ENCODE measurements around the gene ASAP2.

DNA sequence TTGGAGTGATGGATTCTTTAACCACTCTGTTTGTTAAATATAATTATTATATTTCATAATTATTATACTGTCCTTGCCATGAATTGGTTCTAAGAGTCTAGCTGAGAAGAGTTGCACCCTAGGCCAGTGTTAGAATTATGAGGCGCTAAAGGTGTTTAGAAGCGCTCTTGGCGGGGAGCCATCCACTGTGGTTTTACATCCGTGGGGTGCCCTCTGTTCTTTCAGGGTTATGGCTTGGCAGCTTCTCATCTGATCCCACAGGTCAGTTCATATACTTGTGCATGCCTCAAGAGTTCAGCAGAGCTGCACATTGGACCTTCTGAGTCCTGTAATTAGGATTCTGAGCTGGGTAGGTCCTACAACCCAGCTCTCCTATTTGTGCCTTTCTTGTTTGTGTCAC is 9.1 kb downstream of the ASAP2 start:
- no peak for TF ChIP-seq POLR2A (IDR thresholded peaks at IDR 0.05)
- TF ChIP-seq, protein P1, sequence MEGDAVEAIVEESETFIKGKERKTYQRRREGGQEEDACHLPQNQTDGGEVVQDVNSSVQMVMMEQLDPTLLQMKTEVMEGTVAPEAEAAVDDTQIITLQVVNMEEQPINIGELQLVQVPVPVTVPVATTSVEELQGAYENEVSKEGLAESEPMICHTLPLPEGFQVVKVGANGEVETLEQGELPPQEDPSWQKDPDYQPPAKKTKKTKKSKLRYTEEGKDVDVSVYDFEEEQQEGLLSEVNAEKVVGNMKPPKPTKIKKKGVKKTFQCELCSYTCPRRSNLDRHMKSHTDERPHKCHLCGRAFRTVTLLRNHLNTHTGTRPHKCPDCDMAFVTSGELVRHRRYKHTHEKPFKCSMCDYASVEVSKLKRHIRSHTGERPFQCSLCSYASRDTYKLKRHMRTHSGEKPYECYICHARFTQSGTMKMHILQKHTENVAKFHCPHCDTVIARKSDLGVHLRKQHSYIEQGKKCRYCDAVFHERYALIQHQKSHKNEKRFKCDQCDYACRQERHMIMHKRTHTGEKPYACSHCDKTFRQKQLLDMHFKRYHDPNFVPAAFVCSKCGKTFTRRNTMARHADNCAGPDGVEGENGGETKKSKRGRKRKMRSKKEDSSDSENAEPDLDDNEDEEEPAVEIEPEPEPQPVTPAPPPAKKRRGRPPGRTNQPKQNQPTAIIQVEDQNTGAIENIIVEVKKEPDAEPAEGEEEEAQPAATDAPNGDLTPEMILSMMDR (IDR thresholded peaks at IDR 0.05): no peak

Measured in transverse colon (tissue), 3 donors.